ENCODE results near the gene FBXO39. TPM values are rescaled to one million over a fixed set of nuclear protein-coding genes. Genes with fewer than 3 reads are reported as not detected.
"Not testable (repeated sequence)": the region's sequence is repeated elsewhere in the genome, so short reads cannot be mapped to it uniquely, and the experiment has no call there.

FBXO39 gene
- total RNA-seq, 1 donor = 0.09 TPM

GRCh38 chr17:6799738-6800137, 23.7 kb downstream of the FBXO39 start:
- H3K4me3 ChIP-seq (ENCODE audit: low read depth, low read length) = no peak overlapping the region
- no peak for TF ChIP-seq CTCF (IDR thresholded peaks at IDR 0.05; ENCODE audit: insufficient read depth, low read length)
- no peak for DNase-seq (ENCODE audit: low read depth)

GRCh38 chr17:6800422-6801027, 24.5 kb downstream of the FBXO39 start:
- no peak overlapping the region for H3K4me3 ChIP-seq (ENCODE audit: low read depth, low read length)
- TF ChIP-seq CTCF (IDR thresholded peaks at IDR 0.05; ENCODE audit: insufficient read depth, low read length) = no peak
- DNase-seq (ENCODE audit: low read depth) = no peak

GRCh38 chr17:6811510-6811909, 35.5 kb downstream of the FBXO39 start:
- H3K4me3 ChIP-seq (ENCODE audit: low read depth, low read length) = no peak overlapping the region
- DNase-seq (ENCODE audit: low read depth) = no peak
- TF ChIP-seq CTCF (IDR thresholded peaks at IDR 0.05; ENCODE audit: insufficient read depth, low read length) = no peak

GRCh38 chr17:6812295-6812694, 36.3 kb downstream of the FBXO39 start:
- no peak for DNase-seq (ENCODE audit: low read depth)
- no peak overlapping the region for H3K4me3 ChIP-seq (ENCODE audit: low read depth, low read length)
- no peak for TF ChIP-seq CTCF (IDR thresholded peaks at IDR 0.05; ENCODE audit: insufficient read depth, low read length)

- no peak for DNase-seq (ENCODE audit: low read depth)
- no peak for TF ChIP-seq CTCF (IDR thresholded peaks at IDR 0.05; ENCODE audit: insufficient read depth, low read length)
- no peak overlapping the region for H3K4me3 ChIP-seq (ENCODE audit: low read depth, low read length)
Measured at GRCh38 chr17:6815775-6816174, 39.8 kb downstream of the FBXO39 start.

GRCh38 chr17:6816368-6816767, 40.4 kb downstream of the FBXO39 start:
- not testable (repeated sequence) for DNase-seq (ENCODE audit: low read depth); H3K4me3 ChIP-seq (ENCODE audit: low read depth, low read length)

- TF ChIP-seq CTCF (IDR thresholded peaks at IDR 0.05; ENCODE audit: insufficient read depth, low read length) = no peak
- no peak overlapping the region for H3K4me3 ChIP-seq (ENCODE audit: low read depth, low read length)
- no peak for DNase-seq (ENCODE audit: low read depth)
Measured at GRCh38 chr17:6818938-6819337, 42.9 kb downstream of the FBXO39 start.
